ENCODE data around the gene PXMP4.

GRCh38 chr20:33697129-33697528 is 23.0 kb downstream of the PXMP4 start:
- TF ChIP-seq, protein P1, sequence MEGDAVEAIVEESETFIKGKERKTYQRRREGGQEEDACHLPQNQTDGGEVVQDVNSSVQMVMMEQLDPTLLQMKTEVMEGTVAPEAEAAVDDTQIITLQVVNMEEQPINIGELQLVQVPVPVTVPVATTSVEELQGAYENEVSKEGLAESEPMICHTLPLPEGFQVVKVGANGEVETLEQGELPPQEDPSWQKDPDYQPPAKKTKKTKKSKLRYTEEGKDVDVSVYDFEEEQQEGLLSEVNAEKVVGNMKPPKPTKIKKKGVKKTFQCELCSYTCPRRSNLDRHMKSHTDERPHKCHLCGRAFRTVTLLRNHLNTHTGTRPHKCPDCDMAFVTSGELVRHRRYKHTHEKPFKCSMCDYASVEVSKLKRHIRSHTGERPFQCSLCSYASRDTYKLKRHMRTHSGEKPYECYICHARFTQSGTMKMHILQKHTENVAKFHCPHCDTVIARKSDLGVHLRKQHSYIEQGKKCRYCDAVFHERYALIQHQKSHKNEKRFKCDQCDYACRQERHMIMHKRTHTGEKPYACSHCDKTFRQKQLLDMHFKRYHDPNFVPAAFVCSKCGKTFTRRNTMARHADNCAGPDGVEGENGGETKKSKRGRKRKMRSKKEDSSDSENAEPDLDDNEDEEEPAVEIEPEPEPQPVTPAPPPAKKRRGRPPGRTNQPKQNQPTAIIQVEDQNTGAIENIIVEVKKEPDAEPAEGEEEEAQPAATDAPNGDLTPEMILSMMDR (IDR thresholded peaks at IDR 0.05) = no peak
- TF ChIP-seq FOXJ3 (CRISPR knock-in tag; IDR thresholded peaks at IDR 0.05; ENCODE audit: borderline replicate concordance) (no peak), NR2C2 (CRISPR knock-in tag; IDR thresholded peaks at IDR 0.05) (no peak), CBFB (CRISPR knock-in tag; IDR thresholded peaks at IDR 0.05; ENCODE audit: low read depth) (no peak), FOXP1 (CRISPR knock-in tag; IDR thresholded peaks at IDR 0.05; ENCODE audit: borderline replicate concordance) (no peak), PRDM15 (CRISPR knock-in tag; IDR thresholded peaks at IDR 0.05) (no peak), OVOL2 (CRISPR knock-in tag; IDR thresholded peaks at IDR 0.05; ENCODE audit: borderline replicate concordance) (no peak), MYBL2 (CRISPR knock-in tag; IDR thresholded peaks at IDR 0.05) (no peak), E2F4 (CRISPR knock-in tag; IDR thresholded peaks at IDR 0.05; ENCODE audit: borderline replicate concordance, low read depth) (no peak), ZBTB43 (CRISPR knock-in tag; IDR thresholded peaks at IDR 0.05) (no peak), GABPB1 (CRISPR knock-in tag; IDR thresholded peaks at IDR 0.05) (no peak)
- TF ChIP-seq, protein P2, sequence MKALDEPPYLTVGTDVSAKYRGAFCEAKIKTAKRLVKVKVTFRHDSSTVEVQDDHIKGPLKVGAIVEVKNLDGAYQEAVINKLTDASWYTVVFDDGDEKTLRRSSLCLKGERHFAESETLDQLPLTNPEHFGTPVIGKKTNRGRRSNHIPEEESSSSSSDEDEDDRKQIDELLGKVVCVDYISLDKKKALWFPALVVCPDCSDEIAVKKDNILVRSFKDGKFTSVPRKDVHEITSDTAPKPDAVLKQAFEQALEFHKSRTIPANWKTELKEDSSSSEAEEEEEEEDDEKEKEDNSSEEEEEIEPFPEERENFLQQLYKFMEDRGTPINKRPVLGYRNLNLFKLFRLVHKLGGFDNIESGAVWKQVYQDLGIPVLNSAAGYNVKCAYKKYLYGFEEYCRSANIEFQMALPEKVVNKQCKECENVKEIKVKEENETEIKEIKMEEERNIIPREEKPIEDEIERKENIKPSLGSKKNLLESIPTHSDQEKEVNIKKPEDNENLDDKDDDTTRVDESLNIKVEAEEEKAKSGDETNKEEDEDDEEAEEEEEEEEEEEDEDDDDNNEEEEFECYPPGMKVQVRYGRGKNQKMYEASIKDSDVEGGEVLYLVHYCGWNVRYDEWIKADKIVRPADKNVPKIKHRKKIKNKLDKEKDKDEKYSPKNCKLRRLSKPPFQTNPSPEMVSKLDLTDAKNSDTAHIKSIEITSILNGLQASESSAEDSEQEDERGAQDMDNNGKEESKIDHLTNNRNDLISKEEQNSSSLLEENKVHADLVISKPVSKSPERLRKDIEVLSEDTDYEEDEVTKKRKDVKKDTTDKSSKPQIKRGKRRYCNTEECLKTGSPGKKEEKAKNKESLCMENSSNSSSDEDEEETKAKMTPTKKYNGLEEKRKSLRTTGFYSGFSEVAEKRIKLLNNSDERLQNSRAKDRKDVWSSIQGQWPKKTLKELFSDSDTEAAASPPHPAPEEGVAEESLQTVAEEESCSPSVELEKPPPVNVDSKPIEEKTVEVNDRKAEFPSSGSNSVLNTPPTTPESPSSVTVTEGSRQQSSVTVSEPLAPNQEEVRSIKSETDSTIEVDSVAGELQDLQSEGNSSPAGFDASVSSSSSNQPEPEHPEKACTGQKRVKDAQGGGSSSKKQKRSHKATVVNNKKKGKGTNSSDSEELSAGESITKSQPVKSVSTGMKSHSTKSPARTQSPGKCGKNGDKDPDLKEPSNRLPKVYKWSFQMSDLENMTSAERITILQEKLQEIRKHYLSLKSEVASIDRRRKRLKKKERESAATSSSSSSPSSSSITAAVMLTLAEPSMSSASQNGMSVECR (CRISPR knock-in tag; IDR thresholded peaks at IDR 0.05; ENCODE audit: borderline replicate concordance) = no peak

All from WTC11 (cell line).